Mucosa of stomach (tissue), 1 donor: ENCODE data around the gene ROMO1.
A peak's percentile ranks its signal among the peaks of the same experiment; 100 is the strongest.
"Not testable (repeated sequence)": the region's sequence is repeated elsewhere in the genome, so short reads cannot be mapped to it uniquely, and the experiment has no call there.

Source experiments
- H3K27me3 ChIP-seq: one replicate; pipeline ENCODE4 v1.7.0; 2013; ENCODE audit warnings: mild to moderate bottlenecking, low read length; ENCODE audit not compliant: control insufficient read depth, insufficient read depth
- H3K36me3 ChIP-seq: one replicate; pipeline ENCODE4 v1.7.0; 2013; ENCODE audit warnings: low read length; ENCODE audit not compliant: control insufficient read depth, insufficient read depth
- H3K4me1 ChIP-seq: one replicate; pipeline ENCODE4 v1.7.0; 2013; ENCODE audit warnings: mild to moderate bottlenecking, low read length; ENCODE audit not compliant: control insufficient read depth, insufficient read depth
- H3K4me3 ChIP-seq: one replicate; pipeline ENCODE4 v1.7.0; 2013; ENCODE audit warnings: low read length
- H3K9ac ChIP-seq: one replicate; pipeline ENCODE4 v1.7.0; 2013; ENCODE audit warnings: mild to moderate bottlenecking, low read length, moderate library complexity
- H3K9me3 ChIP-seq: one replicate; pipeline ENCODE4 v1.7.0; 2013; ENCODE audit warnings: mild to moderate bottlenecking, low read length, moderate library complexity; ENCODE audit not compliant: control insufficient read depth
- donor health status: Pancreatic carcinoma.

The ROMO1 gene

DNA sequence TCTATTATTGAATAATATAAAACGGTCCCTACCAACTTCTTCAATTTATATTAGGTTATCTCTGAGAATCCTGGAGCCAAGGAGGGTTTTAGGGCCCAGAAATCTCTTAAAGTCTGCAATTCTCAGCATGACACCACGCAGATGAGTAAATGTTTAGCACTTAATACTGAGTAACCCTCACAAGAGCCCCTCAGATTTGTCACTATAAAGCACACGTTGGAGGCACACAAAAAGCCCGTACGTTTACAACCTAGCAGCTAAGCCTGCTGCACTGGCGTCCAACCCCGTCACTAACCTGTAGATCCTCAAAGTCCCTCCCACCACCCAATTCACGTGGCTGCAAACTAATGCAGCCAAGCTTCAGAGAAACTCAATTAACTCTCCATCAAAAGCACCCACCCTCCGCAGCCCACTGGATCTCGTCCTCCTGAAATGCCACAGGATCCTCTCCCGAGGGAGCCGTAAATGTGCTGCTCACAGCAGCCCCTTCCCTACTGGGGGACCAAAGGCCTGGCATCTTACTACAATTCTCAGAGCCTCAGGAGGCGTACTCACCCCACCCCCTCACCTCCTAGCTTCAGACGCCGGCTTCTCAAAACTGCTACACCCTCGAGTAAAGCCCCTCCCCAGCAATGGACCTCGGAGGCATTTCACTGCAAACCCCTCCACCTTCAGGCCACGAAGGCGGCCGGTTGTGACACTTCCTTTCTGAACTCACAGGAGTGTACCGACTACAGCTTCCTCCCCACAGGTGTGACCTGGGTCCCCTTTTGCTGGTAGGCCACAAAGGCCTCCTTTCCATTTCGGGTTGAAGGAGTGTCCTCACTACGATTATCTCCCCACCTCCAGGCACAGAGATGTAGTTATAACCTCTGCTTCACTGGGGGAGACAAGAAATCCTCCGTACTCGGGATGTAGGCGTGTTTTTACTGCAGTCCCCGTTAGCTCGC is 35.4 kb upstream of the ROMO1 start:
- Histone ChIP-seq H3K4me1 (peaks cover 11% of the 10 kb centered on the region), H3K36me3 (no peaks in the 10 kb centered on the region), H3K4me3 (peak overlapping the region; percentile 99), H3K27me3 (no peaks in the 10 kb centered on the region), H3K9me3 (no peaks in the 10 kb centered on the region), H3K9ac (peak overlapping the region; percentile 98)

- Histone ChIP-seq H3K9ac (peak within 1 kb of the TSS; percentile 98), H3K27me3 (no peaks in the 10 kb centered on the region), H3K4me1 (peaks cover 11% of the 10 kb centered on the region), H3K4me3 (peak within 1 kb of the TSS; percentile 99), H3K9me3 (no peaks in the 10 kb centered on the region), H3K36me3 (no peaks in the 10 kb centered on the region)
Measured at GRCh38 chr20:35664466-35665206, 34.6 kb upstream of the ROMO1 start, which contains the start of the genes CPNE1 and RBM12. Gene CPNE1, minus strand, starts transcription at chr20:35664900. Its CDS starts 31,977 bp downstream, at chr20:35632923. Gene RBM12, minus strand, starts transcription at chr20:35664900. Its CDS starts 9,578 bp downstream, at chr20:35655322.

- H3K36me3 ChIP-seq, result no peaks in the 10 kb centered on the region
- no peak overlapping the region for H3K9ac ChIP-seq
- H3K4me1 ChIP-seq, result peaks cover 8% of the 10 kb centered on the region
- H3K4me3 ChIP-seq, result no peak overlapping the region
- no peaks in the 10 kb centered on the region for H3K9me3 ChIP-seq
- no peaks in the 10 kb centered on the region for H3K27me3 ChIP-seq
Measured at GRCh38 chr20:35665949-35666288, 33.3 kb upstream of the ROMO1 start.

DNA sequence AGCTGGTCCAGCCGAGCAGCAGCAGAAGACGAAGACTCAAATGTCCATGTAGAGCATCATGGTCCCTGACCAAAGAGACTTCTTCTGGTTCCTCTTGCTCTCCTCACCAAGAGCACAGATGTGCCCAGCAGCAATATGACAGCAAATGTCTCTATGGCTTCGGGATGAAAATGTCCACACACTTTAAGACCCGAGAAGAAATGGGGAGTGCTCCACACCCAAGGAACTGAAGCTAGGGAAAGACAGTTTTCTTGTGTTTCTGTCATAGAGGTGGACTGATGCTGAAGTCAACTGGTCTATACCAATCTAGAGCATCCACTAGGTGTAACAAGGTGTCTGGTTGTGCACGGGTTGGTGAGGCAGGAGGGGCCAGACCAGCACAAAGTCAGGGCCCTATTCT is 30.0 kb upstream of the ROMO1 start:
- H3K4me3 ChIP-seq, result no peak overlapping the region
- H3K27me3 ChIP-seq, result no peaks in the 10 kb centered on the region
- H3K9ac ChIP-seq, result no peak overlapping the region
- H3K36me3 ChIP-seq, result no peaks in the 10 kb centered on the region
- H3K9me3 ChIP-seq, result no peaks in the 10 kb centered on the region
- H3K4me1 ChIP-seq, result no peaks in the 10 kb centered on the region

DNA sequence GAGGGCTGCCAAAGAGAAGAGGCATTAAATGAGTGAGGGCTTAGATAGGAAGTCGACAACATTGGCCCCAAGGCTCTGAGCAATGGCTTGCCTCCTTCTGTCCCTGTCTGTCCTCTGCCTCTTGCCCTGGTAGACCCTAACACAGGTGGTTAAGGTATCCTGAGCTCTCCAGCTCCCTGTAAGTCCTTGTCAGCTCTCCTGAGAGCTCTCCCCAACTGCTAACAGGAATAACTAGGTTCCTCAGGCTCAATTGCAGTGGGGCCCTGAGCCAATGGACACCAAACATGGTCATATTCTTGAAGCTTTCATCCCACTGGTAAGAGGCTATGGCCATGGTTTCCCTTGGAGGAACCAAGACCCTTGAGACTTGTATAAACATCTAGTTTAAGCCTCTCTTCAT is 29.5 kb upstream of the ROMO1 start:
- Histone ChIP-seq H3K4me1 (no peaks in the 10 kb centered on the region), H3K36me3 (no peaks in the 10 kb centered on the region), H3K4me3 (no peak overlapping the region), H3K9me3 (no peaks in the 10 kb centered on the region), H3K9ac (no peak overlapping the region), H3K27me3 (no peaks in the 10 kb centered on the region)

GRCh38 chr20:35673884-35674283 is 25.3 kb upstream of the ROMO1 start:
- Histone ChIP-seq H3K27me3 (no peaks in the 10 kb centered on the region), H3K36me3 (no peaks in the 10 kb centered on the region), H3K9me3 (no peaks in the 10 kb centered on the region), H3K4me3 (no peak overlapping the region), H3K4me1 (no peaks in the 10 kb centered on the region), H3K9ac (no peak overlapping the region)

- H3K4me3 ChIP-seq, result no peak overlapping the region
- H3K9ac ChIP-seq, result no peak overlapping the region
- H3K36me3 ChIP-seq, result no peaks in the 10 kb centered on the region
- no peaks in the 10 kb centered on the region for H3K4me1 ChIP-seq
- H3K9me3 ChIP-seq, result no peaks in the 10 kb centered on the region
- H3K27me3 ChIP-seq, result no peaks in the 10 kb centered on the region
Measured at GRCh38 chr20:35674921-35675320, 24.3 kb upstream of the ROMO1 start.

- Histone ChIP-seq H3K4me3 (no peak overlapping the region), H3K9ac (no peak overlapping the region), H3K27me3 (no peaks in the 10 kb centered on the region), H3K9me3 (no peaks in the 10 kb centered on the region), H3K36me3 (no peaks in the 10 kb centered on the region), H3K4me1 (no peaks in the 10 kb centered on the region)
Measured at GRCh38 chr20:35680452-35681183, 18.6 kb upstream of the ROMO1 start.

GRCh38 chr20:35681960-35682359 is 17.2 kb upstream of the ROMO1 start:
- no peaks in the 10 kb centered on the region for H3K9me3 ChIP-seq
- no peaks in the 10 kb centered on the region for H3K36me3 ChIP-seq
- H3K4me3 ChIP-seq, result no peak overlapping the region
- no peaks in the 10 kb centered on the region for H3K27me3 ChIP-seq
- H3K4me1 ChIP-seq, result no peaks in the 10 kb centered on the region
- H3K9ac ChIP-seq, result no peak overlapping the region

GRCh38 chr20:35685368-35685767 is 13.8 kb upstream of the ROMO1 start:
- H3K9ac ChIP-seq, H3K36me3 ChIP-seq, H3K4me3 ChIP-seq, H3K4me1 ChIP-seq, H3K9me3 ChIP-seq, H3K27me3 ChIP-seq: not testable (repeated sequence)

DNA sequence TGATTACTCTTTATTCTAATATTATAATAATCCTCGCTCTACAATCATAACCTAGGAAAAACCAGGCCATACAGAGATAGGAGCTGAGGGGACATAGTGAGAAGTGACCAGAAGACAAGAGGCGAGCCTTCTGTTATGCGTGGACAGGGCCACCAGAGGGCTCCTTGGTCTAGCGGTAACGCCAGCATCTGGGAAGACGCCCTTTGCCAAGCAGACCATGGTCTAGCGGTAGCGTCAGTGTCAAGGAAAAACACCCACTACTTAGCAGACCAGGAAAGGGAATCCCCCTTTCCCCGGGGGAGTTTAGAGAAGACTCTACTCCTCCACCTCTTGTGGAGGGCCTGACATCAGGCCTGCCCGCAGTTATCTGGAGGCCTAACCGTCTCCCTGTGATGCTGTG is 12.3 kb upstream of the ROMO1 start:
- not testable (repeated sequence) for H3K9ac ChIP-seq, H3K36me3 ChIP-seq, H3K27me3 ChIP-seq

DNA sequence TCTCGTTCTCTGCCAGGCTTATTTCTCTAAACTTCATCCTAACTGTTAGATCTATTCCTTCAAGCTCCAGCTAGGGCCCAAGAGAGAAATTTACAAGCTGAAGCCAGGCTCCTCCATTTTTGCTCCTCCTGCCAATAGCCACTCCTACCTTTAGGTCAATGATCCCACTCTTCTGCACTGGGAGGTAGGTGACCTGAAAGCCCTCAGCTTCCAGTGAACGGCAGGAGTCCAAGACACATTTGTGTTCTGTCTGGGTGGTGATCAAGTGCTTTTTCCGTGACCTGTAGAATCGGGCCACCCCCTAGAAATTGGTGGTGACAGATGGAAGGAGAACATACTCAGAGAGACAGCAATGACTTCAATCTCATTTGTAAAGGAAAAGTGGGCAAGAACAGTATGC is 8.9 kb upstream of the ROMO1 start:
- Histone ChIP-seq H3K4me3 (no peak overlapping the region), H3K9me3 (no peaks in the 10 kb centered on the region), H3K9ac (no peak overlapping the region), H3K27me3 (no peaks in the 10 kb centered on the region), H3K36me3 (no peaks in the 10 kb centered on the region), H3K4me1 (no peaks in the 10 kb centered on the region)

More for the DNA sequence above, 12.3 kb upstream of the ROMO1 start:
- not testable (repeated sequence) for H3K4me3 ChIP-seq, H3K9me3 ChIP-seq, H3K4me1 ChIP-seq
